Activated naive CD4-positive, alpha-beta T cell treated with anti-CD3 and anti-CD28 coated beads for 36 hours (primary cell): ENCODE data around the gene FAAH2. TPM values are rescaled to one million over a fixed set of nuclear protein-coding genes. Genes with fewer than 3 reads are reported as not detected.

ENCODE experiments used
- CTCF ChIA-PET: fragments of 350-600 bp; sonication (Branson Sonifier 250); formaldehyde crosslinking; loops from one replicate; lab custom pipeline; 2021; ENCODE audit warnings: antibody characterized with exemption; lab: Charles Lee
- DNase-seq: peaks from one replicate; pipeline ENCODE4 v3.0.0-alpha.2; 2020
- H3K27ac Mint-ChIP-seq: one replicate; pipeline ENCODE4 v1.8.0; 2021; ENCODE audit warnings: mild to moderate bottlenecking, mixed read lengths
- H3K27me3 Mint-ChIP-seq: one replicate; pipeline ENCODE4 v1.8.0; 2021; ENCODE audit warnings: low read depth, mixed read lengths
- H3K36me3 Mint-ChIP-seq: one replicate; pipeline ENCODE4 v1.8.0; 2021; ENCODE audit warnings: low read depth, mixed read lengths
- H3K4me1 Mint-ChIP-seq: one replicate; pipeline ENCODE4 v1.8.0; 2021; ENCODE audit warnings: low read depth, mixed read lengths
- H3K4me3 Mint-ChIP-seq: one replicate; pipeline ENCODE4 v1.8.0; 2021; ENCODE audit warnings: mild to moderate bottlenecking, moderate library complexity, mixed read lengths
- H3K9me3 Mint-ChIP-seq: one replicate; pipeline ENCODE4 v1.8.0; 2021; ENCODE audit warnings: mixed read lengths
- intact Hi-C: fragments of 100-400 bp; cut with micrococcal nuclease; formaldehyde crosslinking; loops from one replicate; pipeline ENCODE4 v1.15.1; 2023
- total RNA-seq, 2 experiments: library from RNA; stranded (reverse); gene quantifications; one replicate each; pipeline ENCODE4 v1.2.3, GENCODE V29; 2021

FAAH2 gene
- 10 to 100 TPM in 1 of 2 experiments, 1 to 10 TPM in 1; 9.6 to 12.0 TPM for total RNA-seq

- no peaks in the 10 kb centered on the region for H3K27me3 Mint-ChIP-seq
- intact Hi-C loops, result loop anchor here (1.0 to 10.0 kb wide), 9 partner anchors 93 to 1569 kb away; partner anchors contain the start of genes RRAGB, SPIN2B and SPIN3
- no peaks in the 10 kb centered on the region for H3K36me3 Mint-ChIP-seq
- peak within 1 kb of the TSS; percentile 92 for H3K4me3 Mint-ChIP-seq
- H3K27ac Mint-ChIP-seq, result peak within 1 kb of the TSS; percentile 95
- CTCF ChIA-PET, result no interaction called here
- DNase-seq, result peak; percentile 83
- H3K9me3 Mint-ChIP-seq, result no peaks in the 10 kb centered on the region
- H3K4me1 Mint-ChIP-seq, result peaks cover 29% of the 10 kb centered on the region
These were observed at the start of gene FAAH2 for GRCh38 chrX:57286507-57287251. Gene FAAH2, plus strand, starts transcription at chrX:57286706. Its CDS starts 120 bp downstream, at chrX:57286826.

GRCh38 chrX:57241967-57242366 lies 44.5 kb upstream of the FAAH2 start:
- H3K9me3 Mint-ChIP-seq, result peaks cover 9% of the 10 kb centered on the region
- H3K4me3 Mint-ChIP-seq, result no peak overlapping the region
- H3K27me3 Mint-ChIP-seq, result no peaks in the 10 kb centered on the region
- no peak for DNase-seq
- no peaks in the 10 kb centered on the region for H3K4me1 Mint-ChIP-seq
- intact Hi-C loops, result no loop called here
- peaks cover 10% of the 10 kb centered on the region for H3K36me3 Mint-ChIP-seq
- CTCF ChIA-PET, result no interaction called here
- H3K27ac Mint-ChIP-seq, result no peak overlapping the region

GRCh38 chrX:57251965-57252364 lies 34.5 kb upstream of the FAAH2 start:
- DNase-seq, result no peak
- no peak overlapping the region for H3K27ac Mint-ChIP-seq

GRCh38 chrX:57265126-57265525 lies 21.4 kb upstream of the FAAH2 start:
- no peak overlapping the region for H3K4me3 Mint-ChIP-seq
- intact Hi-C loops, result no loop called here
- no peaks in the 10 kb centered on the region for H3K4me1 Mint-ChIP-seq
- peaks cover 7% of the 10 kb centered on the region for H3K9me3 Mint-ChIP-seq
- H3K27me3 Mint-ChIP-seq, result peaks cover 2% of the 10 kb centered on the region
- H3K36me3 Mint-ChIP-seq, result peaks cover 2% of the 10 kb centered on the region
- CTCF ChIA-PET, result no interaction called here
- H3K27ac Mint-ChIP-seq, result no peak overlapping the region
- no peak for DNase-seq

More at GRCh38 chrX:57251965-57252364, 34.5 kb upstream of the FAAH2 start:
- peaks cover 14% of the 10 kb centered on the region for H3K9me3 Mint-ChIP-seq
- peaks cover 6% of the 10 kb centered on the region for H3K36me3 Mint-ChIP-seq
- H3K4me3 Mint-ChIP-seq, result no peak overlapping the region
- CTCF ChIA-PET, result no interaction called here
- H3K27me3 Mint-ChIP-seq, result no peaks in the 10 kb centered on the region
- intact Hi-C loops, result no loop called here
- H3K4me1 Mint-ChIP-seq, result no peaks in the 10 kb centered on the region

- no peak for DNase-seq
- Mint-ChIP-seq H3K4me3 (no peak overlapping the region), H3K27me3 (peaks cover 2% of the 10 kb centered on the region), H3K4me1 (no peaks in the 10 kb centered on the region), H3K9me3 (peaks cover 7% of the 10 kb centered on the region), H3K27ac (no peak overlapping the region), H3K36me3 (peaks cover 2% of the 10 kb centered on the region)
- intact Hi-C loops, result no loop called here
- CTCF ChIA-PET, result no interaction called here
These were observed 20.2 kb upstream of the FAAH2 start for GRCh38 chrX:57266275-57266674.

- intact Hi-C loops, result no loop called here
- no peaks in the 10 kb centered on the region for H3K4me1 Mint-ChIP-seq
- no peak overlapping the region for H3K27ac Mint-ChIP-seq
- peaks cover 2% of the 10 kb centered on the region for H3K36me3 Mint-ChIP-seq
- H3K27me3 Mint-ChIP-seq, result peaks cover 2% of the 10 kb centered on the region
- no peak for DNase-seq
- peaks cover 7% of the 10 kb centered on the region for H3K9me3 Mint-ChIP-seq
- H3K4me3 Mint-ChIP-seq, result no peak overlapping the region
- CTCF ChIA-PET, result no interaction called here
These were observed 19.6 kb upstream of the FAAH2 start for GRCh38 chrX:57266871-57267270.

GRCh38 chrX:57267308-57267707 lies 19.2 kb upstream of the FAAH2 start:
- H3K27ac Mint-ChIP-seq, result no peak overlapping the region
- H3K4me1 Mint-ChIP-seq, result no peaks in the 10 kb centered on the region
- CTCF ChIA-PET, result no interaction called here
- peaks cover 7% of the 10 kb centered on the region for H3K9me3 Mint-ChIP-seq
- H3K27me3 Mint-ChIP-seq, result peaks cover 2% of the 10 kb centered on the region
- no peak for DNase-seq
- no peak overlapping the region for H3K4me3 Mint-ChIP-seq
- intact Hi-C loops, result no loop called here
- H3K36me3 Mint-ChIP-seq, result peaks cover 2% of the 10 kb centered on the region

GRCh38 chrX:57270980-57271379 lies 15.5 kb upstream of the FAAH2 start:
- no peak for DNase-seq
- H3K4me1 Mint-ChIP-seq, result no peaks in the 10 kb centered on the region
- CTCF ChIA-PET, result no interaction called here
- no peak overlapping the region for H3K4me3 Mint-ChIP-seq
- H3K9me3 Mint-ChIP-seq, result peaks cover 11% of the 10 kb centered on the region
- H3K36me3 Mint-ChIP-seq, result peaks cover 2% of the 10 kb centered on the region
- intact Hi-C loops, result no loop called here
- H3K27me3 Mint-ChIP-seq, result peaks cover 2% of the 10 kb centered on the region
- no peak overlapping the region for H3K27ac Mint-ChIP-seq

GRCh38 chrX:57282568-57282967 lies 3.9 kb upstream of the FAAH2 start:
- Mint-ChIP-seq H3K36me3 (no peaks in the 10 kb centered on the region), H3K27ac (no peak overlapping the region), H3K27me3 (no peaks in the 10 kb centered on the region), H3K4me3 (no peak overlapping the region), H3K9me3 (peaks cover 1% of the 10 kb centered on the region), H3K4me1 (peaks cover 19% of the 10 kb centered on the region)
- intact Hi-C loops, result loop anchor here (1.0 to 10.0 kb wide), 2 partner anchors 172 to 538 kb away; no protein-coding TSS in a partner anchor
- DNase-seq, result peak; percentile 11
- CTCF ChIA-PET, result interaction anchor here (0.6 kb wide), 1 partner anchor 42 kb away, joined by 3 read pairs; no protein-coding TSS in a partner anchor

GRCh38 chrX:57285001-57285400 lies 1.5 kb upstream of the FAAH2 start:
- H3K36me3 Mint-ChIP-seq, result no peaks in the 10 kb centered on the region

GRCh38 chrX:57289089-57289488 lies 2.6 kb downstream of the FAAH2 start:
- peak overlapping the region; percentile 29 for H3K4me3 Mint-ChIP-seq
- peaks cover 27% of the 10 kb centered on the region for H3K4me1 Mint-ChIP-seq

More at GRCh38 chrX:57285001-57285400, 1.5 kb upstream of the FAAH2 start:
- no peak overlapping the region for H3K4me3 Mint-ChIP-seq
- peaks cover 22% of the 10 kb centered on the region for H3K4me1 Mint-ChIP-seq
- H3K27ac Mint-ChIP-seq, result peak overlapping the region; percentile 87
- intact Hi-C loops, result loop anchor here (5.0 to 10.0 kb wide), 3 partner anchors 473 to 1568 kb away; partner anchors contain the start of gene RRAGB
- DNase-seq, result no peak
- H3K27me3 Mint-ChIP-seq, result no peaks in the 10 kb centered on the region
- CTCF ChIA-PET, result interaction anchor here (0.9 to 1.0 kb wide), 3 partner anchors 170 to 522 kb away, joined by 3 read pairs; no protein-coding TSS in a partner anchor
- H3K9me3 Mint-ChIP-seq, result no peaks in the 10 kb centered on the region

GRCh38 chrX:57294961-57295360 lies 8.5 kb downstream of the FAAH2 start:
- intact Hi-C loops, result no loop called here
- peaks cover 34% of the 10 kb centered on the region for H3K36me3 Mint-ChIP-seq
- H3K9me3 Mint-ChIP-seq, result peaks cover 3% of the 10 kb centered on the region
- H3K27me3 Mint-ChIP-seq, result no peaks in the 10 kb centered on the region
- peaks cover 26% of the 10 kb centered on the region for H3K4me1 Mint-ChIP-seq
- CTCF ChIA-PET, result no interaction called here
- no peak overlapping the region for H3K27ac Mint-ChIP-seq
- no peak for DNase-seq
- no peak overlapping the region for H3K4me3 Mint-ChIP-seq

More at GRCh38 chrX:57289089-57289488, 2.6 kb downstream of the FAAH2 start:
- no peak for DNase-seq
- CTCF ChIA-PET, result no interaction called here
- intact Hi-C loops, result loop anchor here (5.0 to 10.0 kb wide), 3 partner anchors 477 to 1572 kb away; partner anchors contain the start of gene RRAGB
- Mint-ChIP-seq H3K27ac (peak overlapping the region; percentile 24), H3K27me3 (no peaks in the 10 kb centered on the region), H3K9me3 (no peaks in the 10 kb centered on the region), H3K36me3 (peaks cover 10% of the 10 kb centered on the region)
